H9 (cell line): ENCODE data around the gene SYT17. TPM values are rescaled to one million over a fixed set of nuclear protein-coding genes. Genes with fewer than 3 reads are reported as not detected.
A peak's percentile ranks its signal among the peaks of the same experiment; 100 is the strongest.

Experiments
- DNase-seq: peaks from one replicate; pipeline ENCODE4 v3.0.0-alpha.2; 2017
- H2AFZ ChIP-seq: one replicate; pipeline ENCODE4 v1.6.1; 2013; ENCODE audit warnings: mild to moderate bottlenecking, low read length, control low read depth, moderate library complexity
- H2AK5ac ChIP-seq: 2 replicates; pipeline ENCODE4 v1.6.1; 2013; ENCODE audit warnings: low read length, control low read depth, mixed read lengths; ENCODE audit not compliant: insufficient read length
- H2BK120ac ChIP-seq: one replicate; pipeline ENCODE4 v1.6.1; 2013; ENCODE audit warnings: low read depth, mild to moderate bottlenecking, low read length, control low read depth, inconsistent platforms; ENCODE audit not compliant: poor library complexity, severe bottlenecking
- H2BK12ac ChIP-seq: 2 replicates; pipeline ENCODE4 v1.6.1; 2013; ENCODE audit warnings: low read length, control low read depth, mixed read lengths, low read depth; ENCODE audit not compliant: insufficient read length
- H2BK15ac ChIP-seq: 2 replicates; pipeline ENCODE4 v1.6.1; 2013; ENCODE audit warnings: low read depth, low read length, control low read depth
- H2BK20ac ChIP-seq: one replicate; pipeline ENCODE4 v1.6.1; 2013; ENCODE audit warnings: low read depth, mild to moderate bottlenecking, low read length, control low read depth, inconsistent platforms; ENCODE audit not compliant: poor library complexity, severe bottlenecking
- H2BK5ac ChIP-seq: 2 replicates; pipeline ENCODE4 v1.6.1; 2013; ENCODE audit warnings: low read length, control low read depth, mixed read lengths; ENCODE audit not compliant: insufficient read length
- H3K14ac ChIP-seq: 2 replicates; pipeline ENCODE4 v1.6.1; 2013; ENCODE audit warnings: low read length, control low read depth; ENCODE audit not compliant: insufficient read depth
- H3K18ac ChIP-seq: 2 replicates; pipeline ENCODE4 v1.6.1; 2013; ENCODE audit warnings: low read depth, mild to moderate bottlenecking, mixed read lengths, low read length, control low read depth; ENCODE audit not compliant: insufficient read length
- H3K23ac ChIP-seq: 2 replicates; pipeline ENCODE4 v1.6.1; 2013; ENCODE audit warnings: low read length, control low read depth, mixed read lengths, low read depth; ENCODE audit not compliant: insufficient read length
- H3K23me2 ChIP-seq: 2 replicates; pipeline ENCODE4 v1.6.1; 2013; ENCODE audit warnings: low read depth, mild to moderate bottlenecking, mixed read lengths, low read length, control low read depth; ENCODE audit not compliant: insufficient read length, poor library complexity, severe bottlenecking
- H3K27ac ChIP-seq: 2 replicates; pipeline ENCODE4 v1.5.1; 2013; ENCODE audit warnings: low read length, control low read depth, mixed read lengths, low read depth; ENCODE audit not compliant: insufficient read length
- H3K27me3 ChIP-seq: 2 replicates; pipeline ENCODE4 v1.6.1; 2013; ENCODE audit warnings: low read length, control low read depth, inconsistent platforms; ENCODE audit not compliant: insufficient read depth
- H3K4ac ChIP-seq: 2 replicates; pipeline ENCODE4 v1.6.1; 2013; ENCODE audit warnings: low read depth, mild to moderate bottlenecking, control low read depth, inconsistent platforms, low read length, moderate library complexity
- H3K4me1 ChIP-seq: 2 replicates; pipeline ENCODE4 v1.6.1; 2013; ENCODE audit warnings: low read length, control low read depth, inconsistent platforms; ENCODE audit not compliant: insufficient read depth
- H3K4me2 ChIP-seq: 2 replicates; pipeline ENCODE4 v1.6.1; 2013; ENCODE audit warnings: low read length, control low read depth, mixed read lengths; ENCODE audit not compliant: insufficient read length, insufficient read depth
- H3K56ac ChIP-seq: 2 replicates; pipeline ENCODE4 v1.6.1; 2013; ENCODE audit warnings: low read depth, mild to moderate bottlenecking, mixed read lengths, low read length, control low read depth; ENCODE audit not compliant: insufficient read length
- H3K79me1 ChIP-seq: 2 replicates; pipeline ENCODE4 v1.6.1; 2013; ENCODE audit warnings: low read depth, mild to moderate bottlenecking, moderate library complexity, low read length, control low read depth, inconsistent platforms; ENCODE audit not compliant: insufficient read depth, poor library complexity, severe bottlenecking
- H3K79me2 ChIP-seq: 2 replicates; pipeline ENCODE4 v1.6.1; 2013; ENCODE audit warnings: low read length, control low read depth, inconsistent platforms; ENCODE audit not compliant: insufficient read depth
- H3K9ac ChIP-seq: 2 replicates; pipeline ENCODE4 v1.6.1; 2013; ENCODE audit warnings: low read length, control low read depth, mixed read lengths; ENCODE audit not compliant: insufficient read length; ENCODE audit errors: extremely low read depth
- H3K9me3 ChIP-seq: one replicate; pipeline ENCODE4 v1.6.1; 2013; ENCODE audit warnings: low read depth, low read length, inconsistent platforms; ENCODE audit not compliant: control insufficient read depth
- H3T11ph ChIP-seq: one replicate; pipeline ENCODE4 v1.6.1; 2013; ENCODE audit warnings: mild to moderate bottlenecking, low read length, control low read depth, inconsistent platforms
- H4K20me1 ChIP-seq: one replicate; pipeline ENCODE4 v1.6.1; 2013; ENCODE audit not compliant: control insufficient read depth, insufficient read length, insufficient read depth
- H4K5ac ChIP-seq: 2 replicates; pipeline ENCODE4 v1.6.1; 2013; ENCODE audit warnings: low read depth, mild to moderate bottlenecking, mixed read lengths, low read length, control low read depth; ENCODE audit not compliant: insufficient read length
- H4K8ac ChIP-seq: replicated peaks from 2 replicates; pipeline ENCODE4 v1.6.1; 2013; ENCODE audit warnings: low read length, control low read depth, mixed read lengths, low read depth; ENCODE audit not compliant: insufficient read length
- H4K91ac ChIP-seq: 2 replicates; pipeline ENCODE4 v1.6.1; 2013; ENCODE audit warnings: low read depth, mild to moderate bottlenecking, moderate library complexity, mixed read lengths, low read length, control low read depth; ENCODE audit not compliant: insufficient read length
- H3K27ac Mint-ChIP-seq, 3 experiments: 2 replicates in 2 of 3; 3 replicates in 1 of 3; pipeline ENCODE4 v1.8.0; 2020 to 2021; ENCODE audit warnings: mixed read lengths in 3 of 3, mild to moderate bottlenecking in 1 of 3, moderate library complexity in 1 of 3
- H3K27me3 Mint-ChIP-seq: 2 replicates; pipeline ENCODE4 v1.8.0; 2021; ENCODE audit warnings: low read depth, mild to moderate bottlenecking, moderate library complexity, mixed read lengths
- H3K36me3 Mint-ChIP-seq, 3 experiments: 2 replicates in 2 of 3; 3 replicates in 1 of 3; pipeline ENCODE4 v1.8.0; 2020 to 2021; ENCODE audit warnings: low read depth in 3 of 3, mixed read lengths in 3 of 3; ENCODE audit not compliant: insufficient read depth in 1 of 3
- H3K4me1 Mint-ChIP-seq, 2 experiments: 2 replicates each; pipeline ENCODE4 v1.8.0; 2020; ENCODE audit warnings: mixed read lengths in 2 of 2
- H3K4me3 Mint-ChIP-seq, 2 experiments: 2 replicates in 1 of 2; 3 replicates in 1 of 2; pipeline ENCODE4 v1.8.0; 2020 to 2021; ENCODE audit warnings: mild to moderate bottlenecking in 2 of 2, mixed read lengths in 2 of 2, moderate library complexity in 1 of 2
- H3K9me3 Mint-ChIP-seq, 2 experiments: 2 replicates in 1 of 2; 3 replicates in 1 of 2; pipeline ENCODE4 v1.8.0; 2020; ENCODE audit warnings: mild to moderate bottlenecking in 2 of 2, mixed read lengths in 2 of 2, moderate library complexity in 1 of 2
- WGBS: extraction: QIAGEN DNeasy Blood & Tissue Kit; methylation state at CpG from one replicate; pipeline ENCODE4 v1.1.7; 2013; ENCODE audit warnings: missing lambda C conversion rate, low lambda C conversion rate, mixed read lengths; ENCODE audit not compliant: insufficient read length; ENCODE audit errors: extremely low coverage; 5-methylcytosine and 5-hydroxymethylcytosine counted together
- total RNA-seq: library from RNA; stranded (reverse); gene quantifications from 2 replicates; pipeline ENCODE4 v1.2.1, GENCODE V29; 2021
- TF ChIP-seq, protein P1 (sequence below): fragments of 200-600 bp; sonication (generic); conservative IDR thresholded peaks from 3 replicates; pipeline ENCODE4 v1.8.0; 2021; ENCODE audit warnings: antibody characterized with exemption, mild to moderate bottlenecking

SYT17 gene
- total RNA-seq, 1 experiment from 2014 or later, result 3.0 TPM

DNA sequence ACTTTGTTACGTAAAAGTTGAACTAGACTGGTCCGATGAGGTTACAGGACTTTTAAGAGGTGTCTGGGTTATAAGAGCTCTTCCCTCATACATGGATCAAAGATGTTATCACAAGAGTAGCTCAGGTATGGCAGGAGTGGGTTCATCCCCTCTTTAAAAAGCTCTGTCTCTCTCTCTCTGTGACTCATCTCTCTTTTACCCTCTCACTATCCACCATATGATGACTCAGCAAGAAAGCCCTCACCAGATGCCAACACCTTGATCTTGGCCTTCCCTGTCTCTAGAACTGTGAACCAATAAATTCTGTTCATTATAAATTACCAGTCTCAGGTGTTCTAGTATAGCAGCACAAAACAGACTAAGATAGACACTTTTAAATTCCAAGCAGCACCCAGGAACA lies 115.6 kb downstream of the SYT17 start:
- H2BK20ac ChIP-seq, result no peak overlapping the region
- no peak overlapping the region for H3K4ac ChIP-seq
- no peak overlapping the region for H2BK120ac ChIP-seq
- no peak overlapping the region for H2AK5ac ChIP-seq
- no peaks in the 10 kb centered on the region for H3K27me3 Mint-ChIP-seq
- no peaks in the 10 kb centered on the region for H3K23me2 ChIP-seq
- no peaks in the 10 kb centered on the region for H3K27me3 ChIP-seq
- H3K56ac ChIP-seq, result no peak overlapping the region
- H3K79me2 ChIP-seq, result no peaks in the 10 kb centered on the region
- peaks cover 40 to 43% of the 10 kb centered on the region in 2 experiments for H3K4me1 Mint-ChIP-seq
- no peaks in the 10 kb centered on the region for H3K79me1 ChIP-seq
- peaks cover 0 to 3% (median 3%) of the 10 kb centered on the region in 3 experiments; a peak in 3 of 7 replicates for H3K36me3 Mint-ChIP-seq
- no peak overlapping the region for H2BK15ac ChIP-seq
- H3K18ac ChIP-seq, result no peak overlapping the region
- H4K8ac ChIP-seq, result no peak overlapping the region
- WGBS, result no CpG with 5 or more reads among the region's 2 CpGs
- no peak overlapping the region for H3K4me2 ChIP-seq
- no peaks in the 10 kb centered on the region for H4K20me1 ChIP-seq
- DNase-seq, result no peak
- no peak overlapping the region for H2BK5ac ChIP-seq
- H2BK12ac ChIP-seq, result no peak overlapping the region
- peaks cover 11% of the 10 kb centered on the region; the same call in 1 of the 2 replicates for H3K4me1 ChIP-seq
- H3K27ac Mint-ChIP-seq, result peak overlapping the region in 1 of 3 experiments; percentile 9; a peak in 2 of 7 replicates
- H3K14ac ChIP-seq, result no peak overlapping the region
- TF ChIP-seq, protein P1, sequence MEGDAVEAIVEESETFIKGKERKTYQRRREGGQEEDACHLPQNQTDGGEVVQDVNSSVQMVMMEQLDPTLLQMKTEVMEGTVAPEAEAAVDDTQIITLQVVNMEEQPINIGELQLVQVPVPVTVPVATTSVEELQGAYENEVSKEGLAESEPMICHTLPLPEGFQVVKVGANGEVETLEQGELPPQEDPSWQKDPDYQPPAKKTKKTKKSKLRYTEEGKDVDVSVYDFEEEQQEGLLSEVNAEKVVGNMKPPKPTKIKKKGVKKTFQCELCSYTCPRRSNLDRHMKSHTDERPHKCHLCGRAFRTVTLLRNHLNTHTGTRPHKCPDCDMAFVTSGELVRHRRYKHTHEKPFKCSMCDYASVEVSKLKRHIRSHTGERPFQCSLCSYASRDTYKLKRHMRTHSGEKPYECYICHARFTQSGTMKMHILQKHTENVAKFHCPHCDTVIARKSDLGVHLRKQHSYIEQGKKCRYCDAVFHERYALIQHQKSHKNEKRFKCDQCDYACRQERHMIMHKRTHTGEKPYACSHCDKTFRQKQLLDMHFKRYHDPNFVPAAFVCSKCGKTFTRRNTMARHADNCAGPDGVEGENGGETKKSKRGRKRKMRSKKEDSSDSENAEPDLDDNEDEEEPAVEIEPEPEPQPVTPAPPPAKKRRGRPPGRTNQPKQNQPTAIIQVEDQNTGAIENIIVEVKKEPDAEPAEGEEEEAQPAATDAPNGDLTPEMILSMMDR, result no peak
- no peak overlapping the region for H4K91ac ChIP-seq
- H3T11ph ChIP-seq, result no peak overlapping the region
- H3K4me3 Mint-ChIP-seq, result no peak overlapping the region
- H4K5ac ChIP-seq, result no peak overlapping the region
- no peak overlapping the region for H3K23ac ChIP-seq
- H3K9me3 ChIP-seq, result no peaks in the 10 kb centered on the region
- H3K9me3 Mint-ChIP-seq, result peaks cover 3 to 9% of the 10 kb centered on the region in 2 experiments; a peak in 2 of 5 replicates
- no peak overlapping the region for H3K27ac ChIP-seq
- H2AFZ ChIP-seq, result no peak overlapping the region
- H3K9ac ChIP-seq, result no peak overlapping the region
